GM12891 (cell line): ENCODE results near the gene RCOR3.
A peak's percentile ranks its signal among the peaks of the same experiment; 100 is the strongest.
"Not testable (repeated sequence)": the region's sequence is repeated elsewhere in the genome, so short reads cannot be mapped to it uniquely, and the experiment has no call there.

ENCODE experiments used
- DNase-seq: peaks from one replicate; pipeline ENCODE4 v3.0.0; 2011; ENCODE audit warnings: low spot score; ENCODE audit not compliant: insufficient read length
- FAIRE-seq: peaks from 2 replicates; lab custom pipeline; 2011; peaks lifted over from hg19 to GRCh38; lab: Jason Lieb, UNC
- PAX5 ChIP-seq: IDR thresholded peaks from 2 replicates; pipeline ENCODE4 v1.6.1; 2011; ENCODE audit warnings: low read length, moderate library complexity, mild to moderate bottlenecking; ENCODE audit not compliant: insufficient read depth, severe bottlenecking
- POLR2A ChIP-seq: IDR thresholded peaks from 2 replicates; pipeline ENCODE4 v1.6.1; 2011; ENCODE audit warnings: low read depth, low read length, control low read depth
- POLR2AphosphoS5 ChIP-seq: IDR thresholded peaks from 2 replicates; pipeline ENCODE4 v1.6.1; 2011; ENCODE audit warnings: low read depth, low read length, control low read depth
- POU2F2 ChIP-seq: IDR thresholded peaks from 2 replicates; pipeline ENCODE4 v1.6.1; 2011; ENCODE audit warnings: low read depth, mild to moderate bottlenecking, control low read depth, low read length, moderate library complexity
- SPI1 ChIP-seq: IDR thresholded peaks from 2 replicates; pipeline ENCODE4 v1.6.1; 2011; ENCODE audit warnings: low read depth, low read length, control low read depth
- TAF1 ChIP-seq: IDR thresholded peaks from 2 replicates; pipeline ENCODE4 v1.6.1; 2011; ENCODE audit warnings: low read depth, low read length, control low read depth

The RCOR3 gene

GRCh38 chr1:211231873-211232272, 27.3 kb upstream of the RCOR3 start:
- FAIRE-seq = no peak
- DNase-seq = no peak
- TF ChIP-seq POLR2AphosphoS5 (no peak), TAF1 (no peak), POLR2A (no peak), PAX5 (no peak), SPI1 (no peak), POU2F2 (no peak)

GRCh38 chr1:211236633-211237320, 22.4 kb upstream of the RCOR3 start:
- no peak for TF ChIP-seq POU2F2
- no peak for TF ChIP-seq POLR2AphosphoS5
- no peak for TF ChIP-seq POLR2A
- no peak for TF ChIP-seq SPI1
- TF ChIP-seq TAF1 = no peak
- FAIRE-seq = no peak
- no peak for DNase-seq

- FAIRE-seq (no peak), DNase-seq (no peak)
- TF ChIP-seq POLR2A (no peak), SPI1 (no peak), PAX5 (no peak), POU2F2 (no peak), POLR2AphosphoS5 (no peak), TAF1 (no peak)
Measured at GRCh38 chr1:211237579-211237978, 21.6 kb upstream of the RCOR3 start.

- DNase-seq, FAIRE-seq: not testable (repeated sequence)
Measured at GRCh38 chr1:211240567-211240966, 18.6 kb upstream of the RCOR3 start.

GRCh38 chr1:211241071-211241470, 18.1 kb upstream of the RCOR3 start:
- TF ChIP-seq POLR2AphosphoS5 (no peak), SPI1 (no peak), POLR2A (no peak), POU2F2 (no peak), TAF1 (no peak), PAX5 (no peak)
- FAIRE-seq = no peak

GRCh38 chr1:211243639-211244038, 15.5 kb upstream of the RCOR3 start:
- not testable (repeated sequence) for DNase-seq, FAIRE-seq

More at GRCh38 chr1:211241071-211241470, 18.1 kb upstream of the RCOR3 start:
- no peak for DNase-seq

GRCh38 chr1:211246583-211246982, 12.6 kb upstream of the RCOR3 start:
- not testable (repeated sequence) for DNase-seq, FAIRE-seq

GRCh38 chr1:211247921-211248320, 11.2 kb upstream of the RCOR3 start:
- FAIRE-seq (no peak), DNase-seq (no peak)
- no peak for TF ChIP-seq POLR2AphosphoS5
- TF ChIP-seq POLR2A = no peak
- no peak for TF ChIP-seq PAX5
- TF ChIP-seq POU2F2 = no peak
- TF ChIP-seq TAF1 = no peak
- no peak for TF ChIP-seq SPI1

- FAIRE-seq, DNase-seq: not testable (repeated sequence)
Measured at GRCh38 chr1:211249611-211250010, 9.6 kb upstream of the RCOR3 start.

- no peak for FAIRE-seq
- TF ChIP-seq SPI1 (no peak), POLR2A (no peak), POU2F2 (no peak), PAX5 (no peak), POLR2AphosphoS5 (no peak), TAF1 (no peak)
- no peak for DNase-seq
Measured at GRCh38 chr1:211257826-211258225, 1.3 kb upstream of the RCOR3 start.

- FAIRE-seq (no peak), DNase-seq (peak; percentile 43)
- 0 out of 2 replicates have a peak, but pooled peaks have one; percentile 10 for TF ChIP-seq SPI1
- no peak for TF ChIP-seq POLR2AphosphoS5
Measured at GRCh38 chr1:211258310-211258755, 833 bp upstream of the RCOR3 start.

- TF ChIP-seq TAF1 (no peak), PAX5 (no peak), POLR2A (no peak), POU2F2 (no peak), POLR2AphosphoS5 (no peak), SPI1 (no peak)
- DNase-seq (peak; percentile 42), FAIRE-seq (no peak)
Measured at GRCh38 chr1:211259638-211260126, 516 bp downstream of the RCOR3 start.
